K562 (cell line): ENCODE results near the gene PAF1. TPM values are rescaled to one million over a fixed set of nuclear protein-coding genes. Genes with fewer than 3 reads are reported as not detected.

Experiments
- ATAC-seq: fragments of 200-7000 bp; cut with Tn5 transposase; 3 replicates; pipeline ENCODE4 v1.9.1; 2020; ENCODE audit warnings: moderate library complexity
- BruUV-seq: library from RNA; stranded (reverse); fragments of 400-500 nt; replicated peaks from 2 replicates; lab custom pipeline; 2021; lab: Mats Ljungman, UMichigan
- CTCF ChIA-PET: fragments of 300-600 bp; formaldehyde crosslinking; extraction: SDS; loops from one replicate; lab custom pipeline; 2021; ENCODE audit warnings: low intra/inter-chr PET ratio; lab: Yijun Ruan, JAX
- POLR2A ChIA-PET: fragments of 300-600, 350-650 bp; sonication (Branson Sonifier 250); formaldehyde crosslinking; extraction: SDS; loops from one replicate; lab custom pipeline; 2021; ENCODE audit warnings: antibody characterized with exemption, inconsistent platforms; lab: Yijun Ruan, JAX
- DNase-seq, 4 experiments: peaks; one replicate each; pipeline versions ENCODE4 v3.0.0 to v3.0.0-alpha.2; 2011 to 2018; ENCODE audit warnings: low spot score in 3 of 4, mixed read lengths in 3 of 4; ENCODE audit errors: extremely low read depth in 1 of 4
- FAIRE-seq: peaks from 2 replicates; lab custom pipeline; 2011; peaks lifted over from hg19 to GRCh38; lab: Jason Lieb, UNC
- H2AFZ ChIP-seq: 2 replicates; pipeline ENCODE4 v1.6.0; 2011; ENCODE audit warnings: low read depth, low read length, control low read depth, inconsistent platforms
- H3K27ac ChIP-seq: fragments of 200-600 bp; 3 replicates; pipeline ENCODE4 v1.8.0; 2011; ENCODE audit warnings: low read depth, mild to moderate bottlenecking, control low read depth, inconsistent platforms, low read length, moderate library complexity, mixed read lengths; ENCODE audit errors: extremely low read depth
- H3K27me3 ChIP-seq, 2 experiments: fragments of 300-600 bp in 1 of 2; 2 replicates in 1 of 2; 3 replicates in 1 of 2; pipeline versions ENCODE4 v1.6.0 to v1.8.0; 2011; ENCODE audit warnings: inconsistent platforms in 2 of 2, low read length in 2 of 2, mild to moderate bottlenecking in 1 of 2, mixed read lengths in 1 of 2, moderate library complexity in 1 of 2; ENCODE audit not compliant: control insufficient read depth in 2 of 2, insufficient read depth in 2 of 2
- H3K36me3 ChIP-seq: fragments of 300-600 bp; 3 replicates; pipeline ENCODE4 v1.8.0; 2011; ENCODE audit warnings: mild to moderate bottlenecking, low read length, inconsistent platforms; ENCODE audit not compliant: control insufficient read depth, insufficient read depth
- H3K4me1 ChIP-seq, 2 experiments: fragments of 200-600 bp in 1 of 2; replicated peaks in 1 of 2; 2 replicates in 1 of 2; 3 replicates in 1 of 2; pipeline versions ENCODE4 v1.5.1 to v1.8.0; 2011; ENCODE audit warnings: inconsistent platforms in 2 of 2, low read length in 2 of 2, mild to moderate bottlenecking in 1 of 2, mixed read lengths in 1 of 2, moderate library complexity in 1 of 2; ENCODE audit not compliant: control insufficient read depth in 2 of 2, insufficient read depth in 2 of 2
- H3K4me2 ChIP-seq: 2 replicates; pipeline ENCODE4 v1.6.1; 2011; ENCODE audit warnings: low read length, control low read depth, inconsistent platforms, mixed read lengths; ENCODE audit not compliant: insufficient read depth
- H3K4me3 ChIP-seq: fragments of 200-600 bp; sonication (generic), shearing (Covaris generic); 2 replicates; pipeline ENCODE4 v1.5.1; 2016; ENCODE audit warnings: control low read depth, inconsistent platforms
- H3K79me2 ChIP-seq: fragments of 200-600 bp; 3 replicates; pipeline ENCODE4 v1.8.0; 2011; ENCODE audit warnings: low read length, inconsistent platforms; ENCODE audit not compliant: control insufficient read depth, insufficient read depth
- H3K9ac ChIP-seq, 2 experiments: 2 replicates each; pipeline versions ENCODE4 v1.6.0 to v1.6.1; 2011; ENCODE audit warnings: low read depth in 2 of 2, low read length in 2 of 2, control low read depth in 1 of 2, inconsistent platforms in 1 of 2, mild to moderate bottlenecking in 1 of 2, mixed read lengths in 1 of 2; ENCODE audit not compliant: insufficient read depth in 1 of 2
- H3K9me1 ChIP-seq: one replicate; pipeline ENCODE4 v1.6.0; 2011; ENCODE audit warnings: inconsistent platforms, mild to moderate bottlenecking, low read length, moderate library complexity; ENCODE audit not compliant: control insufficient read depth, insufficient read depth
- H3K9me3 ChIP-seq: replicated peaks from 2 replicates; pipeline ENCODE4 v1.5.1; 2011; ENCODE audit warnings: low read depth, low read length, inconsistent platforms; ENCODE audit not compliant: control insufficient read depth, insufficient read depth
- H4K20me1 ChIP-seq: replicated peaks from 2 replicates; pipeline ENCODE4 v1.6.1; 2011; ENCODE audit warnings: low read length, inconsistent platforms, mixed read lengths; ENCODE audit not compliant: control insufficient read depth, insufficient read depth
- BCLAF1 ChIP-seq, 2 experiments: fragments of 450-650 bp in 1 of 2; IDR thresholded peaks; 2 replicates each; pipeline ENCODE4 v1.6.1; 2011 to 2017; ENCODE audit warnings: low read depth in 2 of 2, antibody characterized with exemption in 1 of 2, borderline replicate concordance in 1 of 2, low read length in 1 of 2, mild to moderate bottlenecking in 1 of 2, mixed read lengths in 1 of 2; ENCODE audit not compliant: control insufficient read depth in 1 of 2
- HMG20A ChIP-seq: fragments of 450-650 bp; formaldehyde crosslinking; conservative IDR thresholded peaks from 2 replicates; pipeline ENCODE4 v1.4.0; 2020; ENCODE audit warnings: mild to moderate bottlenecking, mixed read lengths
- MXI1 ChIP-seq: IDR thresholded peaks from 2 replicates; pipeline ENCODE4 v1.6.1; 2011; ENCODE audit warnings: low read depth, mild to moderate bottlenecking, improper control_type of control experiment, low read length
- NRF1 ChIP-seq, 2 experiments: fragments of 450-650 bp; IDR thresholded peaks in 1 of 2; conservative IDR thresholded peaks in 1 of 2; 2 replicates each; pipeline ENCODE4 v1.6.1; 2014; ENCODE audit warnings: mild to moderate bottlenecking in 2 of 2
- NUFIP1 ChIP-seq: fragments of 450-650 bp; IDR thresholded peaks from 2 replicates; pipeline ENCODE4 v1.6.1; 2018; ENCODE audit not compliant: partially characterized antibody
- POLR2A ChIP-seq: fragments of 450-650 bp; conservative IDR thresholded peaks from 2 replicates; pipeline ENCODE4 v1.6.1; 2016
- POLR2AphosphoS5 ChIP-seq: IDR thresholded peaks from 2 replicates; pipeline ENCODE4 v1.6.1; 2011; ENCODE audit warnings: mild to moderate bottlenecking, low read depth, low read length, moderate library complexity; ENCODE audit not compliant: control insufficient read depth, insufficient read depth
- POLR2G ChIP-seq: fragments of 200-400 bp; formaldehyde crosslinking; IDR thresholded peaks from 2 replicates; pipeline ENCODE4 v1.6.1; 2017; ENCODE audit warnings: low read depth, mild to moderate bottlenecking, antibody characterized with exemption, low read length, moderate library complexity
- RBFOX2 ChIP-seq: fragments of 200-400 bp; formaldehyde crosslinking; IDR thresholded peaks from 2 replicates; pipeline ENCODE4 v1.6.1; 2017; ENCODE audit warnings: low read depth, mild to moderate bottlenecking, low read length, moderate library complexity
- SIN3A ChIP-seq, 2 experiments: fragments of 150-350 bp in 1 of 2; IDR thresholded peaks; 2 replicates each; pipeline ENCODE4 v1.6.1; 2011 to 2016; ENCODE audit warnings: borderline replicate concordance in 2 of 2, low read depth in 2 of 2, low read length in 2 of 2, mild to moderate bottlenecking in 2 of 2, moderate library complexity in 2 of 2; ENCODE audit not compliant: control insufficient read depth in 1 of 2
- SMAD2 ChIP-seq: fragments of 150-350 bp; IDR thresholded peaks from 2 replicates; pipeline ENCODE4 v1.6.1; 2014; ENCODE audit warnings: low read depth, mild to moderate bottlenecking, low read length
- TAF1 ChIP-seq: IDR thresholded peaks from 2 replicates; pipeline ENCODE4 v1.6.1; 2011; ENCODE audit warnings: mild to moderate bottlenecking, low read length, moderate library complexity; ENCODE audit not compliant: insufficient read depth, control insufficient read depth, severe bottlenecking; ENCODE audit errors: extremely low read depth
- ZNF354B ChIP-seq: fragments of 250-450 bp; sonication (Bioruptor Pico); IDR thresholded peaks from 2 replicates; pipeline ENCODE4 v1.4.0; 2020
- WGBS: fragments of 100-300 bp; shearing (Covaris generic); methylation state at CpG from one replicate; pipeline ENCODE4 v1.1.6; 2016; ENCODE audit warnings: low coverage, mixed read lengths; ENCODE audit not compliant: insufficient coverage; ENCODE audit errors: missing lambda C conversion rate; 5-methylcytosine and 5-hydroxymethylcytosine counted together
- in situ Hi-C: fragments of 300-500 bp; cut with MboI; formaldehyde crosslinking; loops from 4 replicates; pipeline ENCODE4 v1.15.0; 2018; ENCODE audit warnings: inconsistent platforms, mixed read lengths
- intact Hi-C: fragments of 100-400 bp; cut with micrococcal nuclease; formaldehyde crosslinking; loops from 2 replicates; pipeline ENCODE4 v1.14.2; 2022
- polyA plus RNA-seq, 8 experiments: library from polyadenylated mRNA; depleted of rRNA in 4 of 8; stranded (reverse) in 5 of 8; unstranded in 3 of 8; fragments of >200 nt; fragmentation: Nextera tagmentation in 2 of 8; fragmentation: Illumina TruSeq in 1 of 8; extraction: Ambion mirVana in 2 of 8; extraction: Trizol in 1 of 8; gene quantifications; 2 replicates each; pipeline versions ENCODE4 v1.2.1 to v1.2.3, GENCODE V29; 2011 to 2014; ENCODE audit warnings: inconsistent platforms in 1 of 8, missing spikeins in 1 of 8
- total RNA-seq, 7 experiments: library from RNA; depleted of rRNA in 6 of 7; stranded (reverse); fragments of >200 nt in 6 of 7; fragmentation: Illumina TruSeq in 2 of 7; extraction: Trizol in 2 of 7; gene quantifications; 2 replicates each; pipeline versions ENCODE4 v1.2.1 to v1.2.3, GENCODE V29; 2011 to 2021; ENCODE audit warnings: low replicate concordance in 1 of 7
- TF ChIP-seq, protein P1 (sequence below): fragments of 250-450 bp; sonication (Bioruptor Pico); IDR thresholded peaks from 2 replicates; pipeline ENCODE4 v1.6.1; 2021; ENCODE audit warnings: mild to moderate bottlenecking
- TF ChIP-seq, protein P2 (sequence below): sonication (generic); formaldehyde crosslinking; IDR thresholded peaks from 2 replicates; pipeline ENCODE4 v1.8.0; 2022; ENCODE audit warnings: missing genetic modification reagents, mild to moderate bottlenecking, moderate library complexity, borderline replicate concordance

PAF1 gene
- total and polyA plus RNA-seq, 9 of the 15 experiments (the other 6 are each of a cell fraction or from before 2014, with no cell fraction given) = 1.5 to 45.0 (median 33.8) TPM

- Histone ChIP-seq H3K36me3 (peaks cover 13% of the 10 kb centered on the region; the same call in 1 of the 3 replicates), H3K27me3 (no peaks in the 10 kb centered on the region), H3K9me1 (no peaks in the 10 kb centered on the region), H3K4me3 (peak overlapping the region; percentile 78), H3K27ac (peak overlapping the region; percentile 98), H3K79me2 (peaks cover 52% of the 10 kb centered on the region), H3K9me3 (no peaks in the 10 kb centered on the region), H3K4me2 (peak overlapping the region; percentile 85), H3K4me1 (peaks cover 47 to 76% of the 10 kb centered on the region in 2 experiments), H3K9ac (peak overlapping the region; percentile 91 to 97), H4K20me1 (peaks cover 4% of the 10 kb centered on the region; the same call in 1 of the 2 replicates), H2AFZ (no peak overlapping the region)
- POLR2A ChIA-PET = interaction anchor here (0.7 to 4.0 kb wide), 8 partner anchors 11 to 217 kb away, joined by 3 to 18 read pairs (median 6); partner anchors contain the start of genes MED29, PAF1, RPS16 and SAMD4B
- 50% methylated on average over 19 of the region's 20 CpGs for WGBS
- intact Hi-C loops = no loop called here
- DNase-seq (peak in 1 of 4 experiments; percentile 14), ATAC-seq (no peak), FAIRE-seq (no peak)
- in situ Hi-C loops = no loop called here
- CTCF ChIA-PET = interaction anchor here (0.6 to 0.8 kb wide), 2 partner anchors 11 to 522 kb away, joined by 3 to 5 read pairs; no protein-coding TSS in a partner anchor
- BruUV-seq = no TSS peak
- TF ChIP-seq BCLAF1 (IDR thresholded peaks at IDR 0.05; ENCODE audit: borderline replicate concordance in 1 of 2, control insufficient read depth in 1 of 2, low read depth in 2 of 2, low read length in 1 of 2) (peak in 1 of 2 experiments; percentile 61; a peak in 1 of 4 replicates), SMAD2 (no peak), NUFIP1 (no peak), POLR2A (peak; percentile 46), NRF1 (conservative IDR thresholded peaks at IDR 0.05 in 1 of 2, IDR thresholded peaks at IDR 0.05 in 1 of 2) (no peak), TAF1 (peak; percentile 13), POLR2G (peak; percentile 67), POLR2AphosphoS5 (peak; percentile 33; the same call in 1 of the 2 replicates), ZNF354B (CRISPR knock-in tag) (no peak), RBFOX2 (peak; percentile 27; the same call in 1 of the 2 replicates), HMG20A (no peak), MXI1 (0 out of 2 replicates have a peak, but pooled peaks have one; percentile 27), SIN3A (IDR thresholded peaks at IDR 0.05; ENCODE audit: borderline replicate concordance in 2 of 2, control insufficient read depth in 1 of 2, low read depth in 2 of 2, low read length in 2 of 2) (peak in 1 of 2 experiments; percentile 19; a peak in 1 of 4 replicates)
- TF ChIP-seq, protein P1, sequence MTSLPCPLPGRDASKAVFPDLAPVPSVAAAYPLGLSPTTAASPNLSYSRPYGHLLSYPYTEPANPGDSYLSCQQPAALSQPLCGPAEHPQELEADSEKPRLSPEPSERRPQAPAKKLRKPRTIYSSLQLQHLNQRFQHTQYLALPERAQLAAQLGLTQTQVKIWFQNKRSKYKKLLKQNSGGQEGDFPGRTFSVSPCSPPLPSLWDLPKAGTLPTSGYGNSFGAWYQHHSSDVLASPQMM (CRISPR knock-in tag) = no peak
- TF ChIP-seq, protein P2, sequence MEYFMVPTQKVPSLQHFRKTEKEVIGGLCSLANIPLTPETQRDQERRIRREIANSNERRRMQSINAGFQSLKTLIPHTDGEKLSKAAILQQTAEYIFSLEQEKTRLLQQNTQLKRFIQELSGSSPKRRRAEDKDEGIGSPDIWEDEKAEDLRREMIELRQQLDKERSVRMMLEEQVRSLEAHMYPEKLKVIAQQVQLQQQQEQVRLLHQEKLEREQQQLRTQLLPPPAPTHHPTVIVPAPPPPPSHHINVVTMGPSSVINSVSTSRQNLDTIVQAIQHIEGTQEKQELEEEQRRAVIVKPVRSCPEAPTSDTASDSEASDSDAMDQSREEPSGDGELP (CRISPR knock-in tag) = peak; percentile 59
Measured at GRCh38 chr19:39408392-39409207, 17.7 kb upstream of the PAF1 start.
